Esophagus muscularis mucosa (tissue), 4 donors: ENCODE results near the gene TAS1R3. TPM values are rescaled to one million over a fixed set of nuclear protein-coding genes. Genes with fewer than 3 reads are reported as not detected.

Experiments used
- DNase-seq: peaks from one replicate; pipeline ENCODE4 v3.0.0-alpha.2; 2017; ENCODE audit errors: extremely low spot score
- H3K27ac ChIP-seq, 4 donors: fragments of 200-600 bp; sonication (generic); replicated peaks in 1 of 4; 1 replicate in 3 of 4; 2 replicates in 1 of 4; pipeline ENCODE4 v1.5.1; 2016 to 2019; ENCODE audit warnings: mild to moderate bottlenecking in 1 of 4
- H3K27me3 ChIP-seq, 4 donors: fragments of 200-600 bp; sonication (generic); one replicate each; pipeline versions ENCODE4 v1.5.1 to v1.6.0; 2016 to 2019
- H3K36me3 ChIP-seq, 4 donors: fragments of 200-600 bp; sonication (generic); one replicate each; pipeline ENCODE4 v1.5.1; 2016 to 2019
- H3K4me1 ChIP-seq, 4 donors: fragments of 200-600 bp; sonication (generic); one replicate each; pipeline ENCODE4 v1.5.1; 2016 to 2019
- H3K4me3 ChIP-seq, 4 donors: fragments of 200-600 bp; sonication (generic); 1 replicate in 2 of 4; 2 replicates in 2 of 4; pipeline ENCODE4 v1.5.1; 2016 to 2019; ENCODE audit warnings: mild to moderate bottlenecking in 4 of 4, moderate library complexity in 1 of 4
- H3K9me3 ChIP-seq, 4 donors: fragments of 200-600 bp; sonication (generic); 1 replicate in 3 of 4; 2 replicates in 1 of 4; pipeline ENCODE4 v1.5.1; 2016 to 2019
- EP300 ChIP-seq: sonication (generic); formaldehyde crosslinking; IDR thresholded peaks from one replicate; pipeline ENCODE4 v1.6.1; 2017; ENCODE audit warnings: antibody characterized with exemption
- POLR2A ChIP-seq: fragments of 450-650 bp; IDR thresholded peaks from one replicate; pipeline ENCODE4 v1.6.1; 2017; ENCODE audit warnings: antibody characterized with exemption, moderate library complexity, mild to moderate bottlenecking, low read depth
- POLR2AphosphoS5 ChIP-seq, 2 donors: sonication (generic); formaldehyde crosslinking; IDR thresholded peaks; one replicate each; pipeline ENCODE4 v1.6.1; 2017; ENCODE audit warnings: antibody characterized with exemption in 2 of 2
- WGBS: methylation state at CpG from one replicate; pipeline ENCODE4 v1.1.5; 2018; 5-methylcytosine and 5-hydroxymethylcytosine counted together
- intact Hi-C: fragments of 100-400 bp; cut with DNase I; formaldehyde crosslinking; loops from one replicate; pipeline ENCODE4 v1.15.1; 2023
- total RNA-seq, 4 donors: library from RNA; depleted of rRNA; stranded (reverse); fragments of >200 nt; gene quantifications; one replicate each; pipeline versions ENCODE4 v1.1.0 to v1.2.1, GENCODE V29; 2016
- TF ChIP-seq, protein P1 (sequence below), 3 experiments: fragments of 200-600 bp in 2 of 3; fragments of 450-650 bp in 1 of 3; sonication (generic) in 2 of 3; IDR thresholded peaks; one replicate each; pipeline ENCODE4 v1.5.1; 2017 to 2019; ENCODE audit warnings: antibody characterized with exemption in 3 of 3, mild to moderate bottlenecking in 2 of 3, moderate library complexity in 1 of 3

The TAS1R3 gene
- total RNA-seq, 4 donors from 2014 or later, result 0.17 to 0.32 TPM; not detected in 2

DNA sequence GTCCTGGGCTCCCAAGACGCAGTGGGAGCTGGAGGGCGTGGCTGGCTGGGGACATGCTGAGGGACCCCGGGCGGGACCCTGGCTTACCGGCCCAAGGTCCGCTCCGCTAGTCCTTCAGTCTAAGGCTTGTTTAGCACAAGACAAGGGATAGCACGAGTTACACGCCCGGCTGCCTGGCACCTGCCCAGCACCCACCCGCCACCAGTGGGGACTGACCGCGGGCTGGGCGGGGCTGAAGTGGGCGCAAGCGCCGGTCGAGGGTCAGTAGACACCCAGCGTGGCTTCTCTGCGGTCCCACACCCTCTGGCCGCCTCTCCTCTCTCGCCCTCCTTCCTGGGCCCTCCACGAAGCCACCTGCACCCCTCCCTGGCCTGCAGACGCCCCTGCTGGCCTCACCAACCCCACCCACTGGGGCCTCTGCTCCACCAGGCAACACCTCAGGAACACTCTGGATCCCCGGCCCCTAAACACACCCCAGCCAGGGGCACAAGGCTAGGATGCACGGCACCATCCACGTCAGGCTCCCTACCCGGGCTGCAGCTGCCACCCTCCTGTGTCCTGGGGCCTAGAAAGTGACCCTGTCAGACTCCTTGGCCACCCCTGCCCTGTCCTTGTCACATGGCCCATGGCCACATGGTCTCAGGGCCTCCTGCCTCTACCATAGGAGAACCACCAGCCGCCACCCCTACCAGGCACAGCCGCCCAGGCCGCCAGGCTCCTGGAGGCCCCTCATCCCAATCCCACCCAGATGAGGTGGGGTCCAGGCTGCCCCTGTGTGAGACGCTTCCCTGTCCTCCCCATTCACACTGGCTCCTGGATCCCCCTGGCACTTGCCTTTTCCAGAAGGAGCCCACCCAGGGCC is 6.1 kb downstream of the TAS1R3 start:
- DNase-seq, result no peak
- TF ChIP-seq POLR2AphosphoS5 (IDR thresholded peaks at IDR 0.05) (no peak), POLR2A (no peak), EP300 (no peak)
- TF ChIP-seq, protein P1, sequence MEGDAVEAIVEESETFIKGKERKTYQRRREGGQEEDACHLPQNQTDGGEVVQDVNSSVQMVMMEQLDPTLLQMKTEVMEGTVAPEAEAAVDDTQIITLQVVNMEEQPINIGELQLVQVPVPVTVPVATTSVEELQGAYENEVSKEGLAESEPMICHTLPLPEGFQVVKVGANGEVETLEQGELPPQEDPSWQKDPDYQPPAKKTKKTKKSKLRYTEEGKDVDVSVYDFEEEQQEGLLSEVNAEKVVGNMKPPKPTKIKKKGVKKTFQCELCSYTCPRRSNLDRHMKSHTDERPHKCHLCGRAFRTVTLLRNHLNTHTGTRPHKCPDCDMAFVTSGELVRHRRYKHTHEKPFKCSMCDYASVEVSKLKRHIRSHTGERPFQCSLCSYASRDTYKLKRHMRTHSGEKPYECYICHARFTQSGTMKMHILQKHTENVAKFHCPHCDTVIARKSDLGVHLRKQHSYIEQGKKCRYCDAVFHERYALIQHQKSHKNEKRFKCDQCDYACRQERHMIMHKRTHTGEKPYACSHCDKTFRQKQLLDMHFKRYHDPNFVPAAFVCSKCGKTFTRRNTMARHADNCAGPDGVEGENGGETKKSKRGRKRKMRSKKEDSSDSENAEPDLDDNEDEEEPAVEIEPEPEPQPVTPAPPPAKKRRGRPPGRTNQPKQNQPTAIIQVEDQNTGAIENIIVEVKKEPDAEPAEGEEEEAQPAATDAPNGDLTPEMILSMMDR (IDR thresholded peaks at IDR 0.05), result no peak
- Histone ChIP-seq H3K4me1 (peaks cover 0 to 9% (median 3%) of the 10 kb centered on the region in 4 donors), H3K4me3 (no peak overlapping the region), H3K9me3 (no peaks in the 10 kb centered on the region), H3K27ac (no peak overlapping the region), H3K27me3 (no peaks in the 10 kb centered on the region), H3K36me3 (peaks cover 27 to 71% (median 66%) of the 10 kb centered on the region in 4 donors)
- intact Hi-C loops, result no loop called here
- WGBS, result 96% methylated on average over 16 of the region's 32 CpGs

DNA sequence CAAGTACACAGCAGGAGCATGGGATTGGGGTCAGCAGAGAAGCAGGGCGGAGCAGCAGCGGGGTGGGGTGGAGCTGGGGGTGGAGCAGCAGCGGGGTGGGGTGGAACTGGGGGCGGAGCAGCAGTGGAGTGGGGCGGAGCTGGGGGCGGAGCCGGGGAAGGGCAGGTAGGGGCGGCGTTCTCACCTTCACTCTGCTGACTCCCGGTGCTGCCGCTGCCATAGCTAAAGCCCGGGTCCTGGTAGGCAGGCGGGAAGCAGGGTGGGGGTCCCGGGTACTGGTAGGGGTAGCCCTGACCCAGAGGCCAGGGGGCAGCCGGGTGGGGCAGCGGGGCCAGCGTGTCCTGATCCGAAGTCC is 6.7 kb downstream of the TAS1R3 start:
- 86% methylated on average over 9 of the region's 18 CpGs for WGBS
- DNase-seq, result no peak
- Histone ChIP-seq H3K9me3 (no peaks in the 10 kb centered on the region), H3K36me3 (peaks cover 27 to 74% (median 68%) of the 10 kb centered on the region in 4 donors), H3K4me1 (peaks cover 0 to 9% (median 3%) of the 10 kb centered on the region in 4 donors), H3K27ac (no peak overlapping the region), H3K4me3 (no peak overlapping the region), H3K27me3 (no peaks in the 10 kb centered on the region)
- intact Hi-C loops, result no loop called here
- TF ChIP-seq, protein P1 (IDR thresholded peaks at IDR 0.05), result no peak
- TF ChIP-seq EP300 (no peak), POLR2A (no peak), POLR2AphosphoS5 (IDR thresholded peaks at IDR 0.05) (no peak)

DNA sequence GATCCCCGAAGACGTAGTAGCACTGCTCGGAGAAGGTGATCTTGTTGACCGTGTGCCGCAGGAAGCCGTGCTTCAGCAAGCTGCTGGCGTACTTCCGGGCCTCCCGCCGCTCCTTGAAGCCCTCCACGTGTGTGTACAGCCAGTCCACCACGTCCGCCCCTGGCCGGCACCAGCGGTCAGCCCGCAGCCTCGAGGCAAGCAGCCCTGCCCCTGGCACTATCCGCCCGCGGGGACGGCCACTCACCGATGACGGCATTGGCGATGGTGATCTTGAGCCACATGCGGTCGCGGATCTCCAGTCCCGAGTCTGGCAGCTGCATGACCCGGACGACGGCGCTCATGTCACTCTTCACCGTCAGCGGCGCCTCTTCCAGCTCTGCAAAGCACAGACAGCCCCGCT is 7.2 kb downstream of the TAS1R3 start:
- Histone ChIP-seq H3K27ac (no peak overlapping the region), H3K4me3 (no peak overlapping the region), H3K4me1 (peaks cover 0 to 11% (median 3%) of the 10 kb centered on the region in 4 donors), H3K9me3 (no peaks in the 10 kb centered on the region), H3K27me3 (no peaks in the 10 kb centered on the region), H3K36me3 (peaks cover 27 to 74% (median 68%) of the 10 kb centered on the region in 4 donors)
- intact Hi-C loops, result no loop called here
- WGBS, result no CpG with 5 or more reads among the region's 36 CpGs
- DNase-seq, result no peak
- TF ChIP-seq EP300 (no peak), POLR2AphosphoS5 (IDR thresholded peaks at IDR 0.05) (no peak), POLR2A (no peak)
- TF ChIP-seq, protein P1 (IDR thresholded peaks at IDR 0.05), result no peak

DNA sequence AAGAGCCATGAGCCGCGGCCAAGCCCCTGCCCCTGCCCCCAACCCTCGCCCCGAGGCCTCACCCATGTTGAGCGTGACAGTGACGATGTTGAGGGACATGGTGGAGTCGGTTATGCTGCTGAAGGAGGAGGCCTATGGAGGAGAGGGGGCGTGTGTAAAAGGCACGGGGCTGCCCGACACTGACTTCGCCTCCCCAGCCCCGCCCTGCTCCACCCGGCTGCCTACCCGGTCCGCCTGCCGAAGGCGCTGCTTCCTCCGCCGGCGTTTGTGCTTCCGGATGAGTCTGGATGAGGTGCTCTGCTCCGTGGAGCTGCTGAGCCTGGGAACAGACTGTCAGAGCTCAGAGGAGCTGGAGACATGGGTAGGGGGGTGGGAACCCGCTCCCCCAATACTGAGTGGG is 9.1 kb downstream of the TAS1R3 start:
- H3K4me3 ChIP-seq, result no peak overlapping the region
- WGBS, result 94% methylated on average over 19 of the region's 23 CpGs
- peaks cover 27 to 74% (median 67%) of the 10 kb centered on the region in 4 donors for H3K36me3 ChIP-seq
- H3K4me1 ChIP-seq, result peaks cover 8 to 20% (median 12%) of the 10 kb centered on the region in 4 donors
- H3K27me3 ChIP-seq, result no peaks in the 10 kb centered on the region
- intact Hi-C loops, result no loop called here
- TF ChIP-seq POLR2AphosphoS5 (IDR thresholded peaks at IDR 0.05) (no peak), POLR2A (no peak), EP300 (no peak)
- TF ChIP-seq, protein P1 (IDR thresholded peaks at IDR 0.05), result no peak
- no peak for DNase-seq
- no peaks in the 10 kb centered on the region for H3K9me3 ChIP-seq
- no peak overlapping the region for H3K27ac ChIP-seq
